K562 (cell line): ENCODE results near the gene MYO1D. TPM values are rescaled to one million over a fixed set of nuclear protein-coding genes. Genes with fewer than 3 reads are reported as not detected.

ENCODE experiments used
- E2F6 ChIP-seq, 2 experiments: IDR thresholded peaks; 2 replicates each; pipeline ENCODE4 v1.6.1; 2011; ENCODE audit warnings: borderline replicate concordance in 1 of 2, control low read depth in 1 of 2, low read depth in 1 of 2, low read length in 1 of 2, mild to moderate bottlenecking in 1 of 2, mixed read lengths in 1 of 2, moderate library complexity in 1 of 2; ENCODE audit not compliant: insufficient read depth in 1 of 2, insufficient read length in 1 of 2, poor library complexity in 1 of 2, severe bottlenecking in 1 of 2; ENCODE audit errors: extremely low read depth in 1 of 2
- ETV5 ChIP-seq: sonication (generic); formaldehyde crosslinking; IDR thresholded peaks from 2 replicates; pipeline ENCODE4 v1.4.0; 2020; ENCODE audit warnings: low read depth, mild to moderate bottlenecking, missing genetic modification reagents
- EWSR1 ChIP-seq: fragments of 450-650 bp; IDR thresholded peaks from 2 replicates; pipeline ENCODE4 v1.6.1; 2018; ENCODE audit warnings: borderline replicate concordance, mild to moderate bottlenecking, low read depth, moderate library complexity; ENCODE audit not compliant: partially characterized antibody
- FOXO4 ChIP-seq: fragments of 450-650 bp; formaldehyde crosslinking; IDR thresholded peaks from 2 replicates; pipeline ENCODE4 v1.4.0; 2020; ENCODE audit warnings: mild to moderate bottlenecking, moderate library complexity
- HLTF ChIP-seq: fragments of 450-650 bp; IDR thresholded peaks from 2 replicates; pipeline ENCODE4 v1.6.1; 2016
- HNRNPL ChIP-seq: fragments of 200-400 bp; formaldehyde crosslinking; IDR thresholded peaks from 2 replicates; pipeline ENCODE4 v1.6.1; 2017; ENCODE audit warnings: low read depth, mild to moderate bottlenecking, low read length
- KAT8 ChIP-seq: fragments of 450-650 bp; IDR thresholded peaks from 2 replicates; pipeline ENCODE4 v1.6.1; 2016; ENCODE audit warnings: low read depth, mild to moderate bottlenecking
- KLF1 ChIP-seq: fragments of 450-650 bp; IDR thresholded peaks from 2 replicates; pipeline ENCODE4 v1.6.1; 2016; ENCODE audit warnings: missing genetic modification characterization, missing compliant biosample characterization
- NUFIP1 ChIP-seq: fragments of 450-650 bp; IDR thresholded peaks from 2 replicates; pipeline ENCODE4 v1.6.1; 2018; ENCODE audit not compliant: partially characterized antibody
- POLR2AphosphoS2 ChIP-seq: IDR thresholded peaks from 2 replicates; pipeline ENCODE4 v1.6.1; 2012; ENCODE audit warnings: low read length, improper control_type of control experiment
- SIRT6 ChIP-seq: IDR thresholded peaks from one replicate; pipeline ENCODE4 v1.6.1; 2012; ENCODE audit warnings: low read depth, mild to moderate bottlenecking, control low read depth, inconsistent platforms, low read length, moderate library complexity
- SNIP1 ChIP-seq: fragments of 450-650 bp; IDR thresholded peaks from 2 replicates; pipeline ENCODE4 v1.7.1; 2017; ENCODE audit warnings: low read depth, mild to moderate bottlenecking
- STAG1 ChIP-seq: sonication (generic); formaldehyde crosslinking; IDR thresholded peaks from 2 replicates; pipeline ENCODE4 v1.5.0; 2020; ENCODE audit warnings: missing genetic modification reagents, borderline replicate concordance
- TAF1 ChIP-seq: IDR thresholded peaks from 2 replicates; pipeline ENCODE4 v1.6.1; 2011; ENCODE audit warnings: mild to moderate bottlenecking, low read length, moderate library complexity; ENCODE audit not compliant: insufficient read depth, control insufficient read depth, severe bottlenecking; ENCODE audit errors: extremely low read depth
- WHSC1 ChIP-seq: IDR thresholded peaks from one replicate; pipeline ENCODE4 v1.6.1; 2012; ENCODE audit warnings: low read length, control low read depth, inconsistent platforms
- ZBTB1 ChIP-seq: sonication (generic); formaldehyde crosslinking; IDR thresholded peaks from 2 replicates; pipeline ENCODE4 v1.8.1; 2023; ENCODE audit warnings: missing genetic modification reagents, low read depth, mild to moderate bottlenecking, borderline replicate concordance
- ZBTB2 ChIP-seq: fragments of 450-650 bp; IDR thresholded peaks from 2 replicates; pipeline ENCODE4 v1.6.1; 2016; ENCODE audit warnings: antibody characterized with exemption
- ZNF197 ChIP-seq: fragments of 200-800 bp; sonication (Bioruptor generic); IDR thresholded peaks from 2 replicates; pipeline ENCODE4 v1.6.1; 2016; ENCODE audit warnings: low read depth, missing genetic modification characterization, missing compliant biosample characterization
- ZNF384 ChIP-seq: IDR thresholded peaks from 2 replicates; pipeline ENCODE4 v1.6.1; 2012; ENCODE audit warnings: low read depth, low read length, improper control_type of control experiment
- ZNF507 ChIP-seq: conservative IDR thresholded peaks from 2 replicates; pipeline ENCODE4 v1.6.1; 2017; ENCODE audit warnings: missing genetic modification characterization, missing compliant biosample characterization
- ZNF592 ChIP-seq: fragments of 450-650 bp; IDR thresholded peaks from 2 replicates; pipeline ENCODE4 v1.6.1; 2017; ENCODE audit warnings: antibody characterized with exemption, mild to moderate bottlenecking
- polyA plus RNA-seq, 8 experiments: library from polyadenylated mRNA; depleted of rRNA in 4 of 8; stranded (reverse) in 5 of 8; unstranded in 3 of 8; fragments of >200 nt; fragmentation: Nextera tagmentation in 2 of 8; fragmentation: Illumina TruSeq in 1 of 8; extraction: Ambion mirVana in 2 of 8; extraction: Trizol in 1 of 8; gene quantifications; 2 replicates each; pipeline versions ENCODE4 v1.2.1 to v1.2.3, GENCODE V29; 2011 to 2014; ENCODE audit warnings: inconsistent platforms in 1 of 8, missing spikeins in 1 of 8
- total RNA-seq, 7 experiments: library from RNA; depleted of rRNA in 6 of 7; stranded (reverse); fragments of >200 nt in 6 of 7; fragmentation: Illumina TruSeq in 2 of 7; extraction: Trizol in 2 of 7; gene quantifications; 2 replicates each; pipeline versions ENCODE4 v1.2.1 to v1.2.3, GENCODE V29; 2011 to 2021; ENCODE audit warnings: low replicate concordance in 1 of 7

MYO1D gene
- total and polyA plus RNA-seq, 9 of the 15 experiments (the other 6 are each of a cell fraction or from before 2014, with no cell fraction given): 2.1 to 71.2 (median 45.4) TPM

- TF ChIP-seq EWSR1 (no peak), HNRNPL (no peak), SNIP1 (no peak), ZNF507 (no peak), E2F6 (IDR thresholded peaks at IDR 0.05; ENCODE audit: borderline replicate concordance in 1 of 2, extremely low read depth in 1 of 2, insufficient read depth in 1 of 2, insufficient read length in 1 of 2, low read depth in 1 of 2, low read length in 1 of 2, poor library complexity in 1 of 2, severe bottlenecking in 1 of 2) (no peak), NUFIP1 (no peak), KLF1 (no peak), HLTF (no peak), ZBTB2 (no peak), KAT8 (no peak), ZNF384 (peak; percentile 79), POLR2AphosphoS2 (no peak), SIRT6 (no peak), ZNF197 (CRISPR knock-in tag) (no peak), FOXO4 (no peak), STAG1 (no peak), ZBTB1 (CRISPR knock-in tag) (no peak), ZNF592 (peak; percentile 58; the same call in 1 of the 2 replicates), TAF1 (no peak), WHSC1 (no peak), ETV5 (CRISPR knock-in tag) (peak; percentile 60; the same call in 1 of the 2 replicates)
Measured at GRCh38 chr17:32909787-32910369, 33.0 kb upstream of the MYO1D start (continued).
